CD14-positive monocyte (primary cell): Measurements from ENCODE around the gene GRIK5. TPM values are rescaled to one million over a fixed set of nuclear protein-coding genes. Genes with fewer than 3 reads are reported as not detected.

Source experiments
- DNase-seq, 3 donors: peaks; one replicate each; pipeline ENCODE4 v3.0.0-alpha.2; 2011 to 2022
- H2AFZ ChIP-seq: 2 replicates; pipeline ENCODE4 v1.6.0; 2012; ENCODE audit warnings: mild to moderate bottlenecking, low read depth, low read length, inconsistent platforms; ENCODE audit not compliant: insufficient read depth, poor library complexity, severe bottlenecking
- H3K27ac ChIP-seq, 2 donors: 1 replicate in 1 of 2; 2 replicates in 1 of 2; pipeline ENCODE4 v1.5.1; 2012 to 2013; ENCODE audit warnings: low read length in 2 of 2, control low read depth in 1 of 2, inconsistent platforms in 1 of 2, low read depth in 1 of 2, mild to moderate bottlenecking in 1 of 2
- H3K27me3 ChIP-seq, 2 donors: one replicate each; pipeline versions ENCODE4 v1.6.0 to v1.6.1; 2011 to 2013; ENCODE audit warnings: low read length in 2 of 2; ENCODE audit not compliant: control insufficient read depth in 2 of 2, insufficient read depth in 2 of 2
- H3K36me3 ChIP-seq, 2 donors: replicated peaks in 1 of 2; 1 replicate in 1 of 2; 2 replicates in 1 of 2; pipeline versions ENCODE4 v1.5.1 to v1.6.1; 2012 to 2013; ENCODE audit warnings: low read length in 2 of 2, control low read depth in 1 of 2, inconsistent platforms in 1 of 2, mild to moderate bottlenecking in 1 of 2; ENCODE audit not compliant: insufficient read depth in 2 of 2, control insufficient read depth in 1 of 2
- H3K4me1 ChIP-seq, 2 donors: 1 replicate in 1 of 2; 2 replicates in 1 of 2; pipeline versions ENCODE4 v1.5.1 to v1.6.1; 2012 to 2013; ENCODE audit warnings: low read length in 2 of 2, control low read depth in 1 of 2, inconsistent platforms in 1 of 2, mild to moderate bottlenecking in 1 of 2, moderate library complexity in 1 of 2; ENCODE audit not compliant: insufficient read depth in 2 of 2, control insufficient read depth in 1 of 2
- H3K4me2 ChIP-seq: replicated peaks from 2 replicates; pipeline ENCODE3; 2012; ENCODE audit warnings: low read length, moderate library complexity, mild to moderate bottlenecking; ENCODE audit not compliant: poor library complexity, severe bottlenecking; ENCODE audit errors: extremely low read depth
- H3K4me3 ChIP-seq, 3 experiments: fragments of 200-600 bp in 1 of 3; sonication (generic) in 1 of 3; replicated peaks in 1 of 3; 1 replicate in 2 of 3; 2 replicates in 1 of 3; pipeline ENCODE4 v1.5.1; 2011 to 2013; ENCODE audit warnings: low read length in 3 of 3, mild to moderate bottlenecking in 3 of 3, control low read depth in 2 of 3, low read depth in 2 of 3, inconsistent platforms in 1 of 3, moderate library complexity in 1 of 3
- H3K79me2 ChIP-seq: 2 replicates; pipeline ENCODE4 v1.6.0; 2012; ENCODE audit warnings: mild to moderate bottlenecking, control low read depth, inconsistent platforms, low read length, moderate library complexity; ENCODE audit not compliant: insufficient read depth
- H3K9ac ChIP-seq: 2 replicates; pipeline ENCODE4 v1.6.0; 2017; ENCODE audit warnings: low read length, mild to moderate bottlenecking; ENCODE audit not compliant: insufficient read depth, poor library complexity, severe bottlenecking
- H3K9me3 ChIP-seq, 2 donors: replicated peaks in 1 of 2; 1 replicate in 1 of 2; 2 replicates in 1 of 2; pipeline versions ENCODE4 v1.5.1 to v1.6.1; 2012 to 2013; ENCODE audit warnings: low read length in 2 of 2, control low read depth in 1 of 2; ENCODE audit not compliant: control insufficient read depth in 1 of 2, insufficient read depth in 1 of 2
- H4K20me1 ChIP-seq: 2 replicates; pipeline ENCODE4 v1.6.0; 2012; ENCODE audit warnings: mild to moderate bottlenecking, low read length, control low read depth, moderate library complexity; ENCODE audit not compliant: insufficient read depth
- H3K27ac Mint-ChIP-seq, 7 donors: one replicate each; pipeline ENCODE4 v1.8.0; 2020; ENCODE audit warnings: mild to moderate bottlenecking in 7 of 7, mixed read lengths in 7 of 7, moderate library complexity in 6 of 7, inconsistent platforms in 2 of 7
- H3K27me3 Mint-ChIP-seq, 3 donors: one replicate each; pipeline ENCODE4 v1.8.0; 2021 to 2022; ENCODE audit warnings: low read depth in 3 of 3, mild to moderate bottlenecking in 3 of 3, mixed read lengths in 3 of 3, moderate library complexity in 3 of 3, inconsistent platforms in 1 of 3
- H3K36me3 Mint-ChIP-seq, 2 donors: one replicate each; pipeline ENCODE4 v1.8.0; 2020; ENCODE audit warnings: mixed read lengths in 2 of 2, inconsistent platforms in 1 of 2, mild to moderate bottlenecking in 1 of 2
- H3K4me1 Mint-ChIP-seq: one replicate; pipeline ENCODE4 v1.8.0; 2020; ENCODE audit warnings: mild to moderate bottlenecking, mixed read lengths
- H3K4me3 Mint-ChIP-seq, 2 donors: one replicate each; pipeline ENCODE4 v1.8.0; 2020; ENCODE audit warnings: mild to moderate bottlenecking in 2 of 2, mixed read lengths in 2 of 2, moderate library complexity in 1 of 2
- H3K9me3 Mint-ChIP-seq, 7 donors: one replicate each; pipeline ENCODE4 v1.8.0; 2020 to 2022; ENCODE audit warnings: mixed read lengths in 7 of 7, mild to moderate bottlenecking in 6 of 7, moderate library complexity in 6 of 7, inconsistent platforms in 2 of 7
- CTCF ChIP-seq: fragments of 200-600 bp; IDR thresholded peaks from one replicate; pipeline ENCODE4 v1.8.0; 2022; ENCODE audit warnings: antibody characterized with exemption, mild to moderate bottlenecking
- WGBS: methylation state at CpG from one replicate; pipeline ENCODE4 v1.1.5; 2013; ENCODE audit warnings: missing lambda C conversion rate; ENCODE audit not compliant: insufficient coverage; 5-methylcytosine and 5-hydroxymethylcytosine counted together
- intact Hi-C, 2 donors: fragments of 100-400 bp; cut with micrococcal nuclease; formaldehyde crosslinking; loops; one replicate each; pipeline versions ENCODE4 v1.15.0 to v1.15.1; 2023
- polyA plus RNA-seq, 3 donors: library from polyadenylated mRNA; depleted of rRNA in 1 of 3; unstranded in 2 of 3; stranded (reverse) in 1 of 3; fragments of 300-500 nt in 2 of 3; fragments of >200 nt in 1 of 3; fragmentation: Illumina TruSeq in 2 of 3; gene quantifications; 1 replicate in 2 of 3; 2 replicates in 1 of 3; pipeline ENCODE4 v1.2.3, GENCODE V29; 2012 to 2021

Gene GRIK5
- polyA plus RNA-seq, 3 donors, result 0.12 to 0.28 TPM; not detected in 1

- Mint-ChIP-seq H3K27ac (no peak overlapping the region), H3K36me3 (no peaks in the 10 kb centered on the region), H3K9me3 (peaks cover 0 to 2% (median 0%) of the 10 kb centered on the region in 7 donors), H3K4me3 (no peak overlapping the region), H3K27me3 (no peaks in the 10 kb centered on the region), H3K4me1 (no peaks in the 10 kb centered on the region)
- intact Hi-C loops, result no loop called here
- WGBS, result 94% methylated on average over 12 of the region's 12 CpGs
- Histone ChIP-seq H2AFZ (no peak overlapping the region), H3K4me3 (no peak overlapping the region), H4K20me1 (no peaks in the 10 kb centered on the region), H3K79me2 (no peaks in the 10 kb centered on the region), H3K4me2 (no peak overlapping the region), H3K4me1 (no peaks in the 10 kb centered on the region), H3K36me3 (no peaks in the 10 kb centered on the region), H3K9me3 (no peaks in the 10 kb centered on the region), H3K27me3 (no peaks in the 10 kb centered on the region), H3K9ac (no peak overlapping the region), H3K27ac (no peak overlapping the region)
- no peak for DNase-seq
- no peak for TF ChIP-seq CTCF
Observed at GRCh38 chr19:42024622-42025111, 45.3 kb downstream of the GRIK5 start.

- H3K27me3 ChIP-seq, result no peaks in the 10 kb centered on the region
- no peak overlapping the region for H2AFZ ChIP-seq
- intact Hi-C loops, result no loop called here
- no peaks in the 10 kb centered on the region for H3K9me3 ChIP-seq
- H3K4me3 ChIP-seq, result no peak overlapping the region
- no peak overlapping the region for H3K9ac ChIP-seq
- H3K27ac ChIP-seq, result no peak overlapping the region
- H3K4me1 ChIP-seq, result no peaks in the 10 kb centered on the region
- H3K4me2 ChIP-seq, result no peak overlapping the region
- no peaks in the 10 kb centered on the region for H3K4me1 Mint-ChIP-seq
- H3K9me3 Mint-ChIP-seq, result peaks cover 0 to 2% (median 0%) of the 10 kb centered on the region in 7 donors
- no peak overlapping the region for H3K4me3 Mint-ChIP-seq
- no peak for TF ChIP-seq CTCF
- no peaks in the 10 kb centered on the region for H3K27me3 Mint-ChIP-seq
- WGBS, result 95% methylated on average over 4 of the region's 4 CpGs
- no peak for DNase-seq
- no peaks in the 10 kb centered on the region for H4K20me1 ChIP-seq
- no peaks in the 10 kb centered on the region for H3K79me2 ChIP-seq
- H3K27ac Mint-ChIP-seq, result no peak overlapping the region
- no peaks in the 10 kb centered on the region for H3K36me3 Mint-ChIP-seq
- no peaks in the 10 kb centered on the region for H3K36me3 ChIP-seq
Observed at GRCh38 chr19:42023943-42024260, 46.1 kb downstream of the GRIK5 start.
